Naive thymus-derived CD8-positive, alpha-beta T cell (primary cell): ENCODE measurements around the gene AUTS2. TPM values are rescaled to one million over a fixed set of nuclear protein-coding genes. Genes with fewer than 3 reads are reported as not detected.

Experiments used
- ATAC-seq, 2 donors: fragments of 150-1000 bp; cut with Tn5 transposase in 1 of 2; sonication (Bioruptor Pico), chemical (Tn5 transposase) in 1 of 2; 1 replicate in 1 of 2; 2 replicates in 1 of 2; pipeline ENCODE4 v1.10.0; 2021; ENCODE audit warnings: mild to moderate bottlenecking in 2 of 2, moderate library complexity in 2 of 2
- POLR2A ChIA-PET: fragments of 350-600 bp; sonication (Branson Sonifier 250); formaldehyde crosslinking; loops from one replicate; lab custom pipeline; 2021; ENCODE audit warnings: antibody characterized with exemption; lab: Charles Lee
- DNase-seq, 10 donors: peaks; one replicate each; pipeline versions ENCODE4 v3.0.0 to v3.0.0-alpha.2; 2020 to 2022
- H3K27ac Mint-ChIP-seq, 10 donors: one replicate each; pipeline ENCODE4 v1.8.0; 2020 to 2022; ENCODE audit warnings: mild to moderate bottlenecking in 10 of 10, mixed read lengths in 10 of 10, moderate library complexity in 4 of 10, inconsistent platforms in 1 of 10
- H3K27me3 Mint-ChIP-seq, 5 donors: one replicate each; pipeline ENCODE4 v1.8.0; 2021 to 2022; ENCODE audit warnings: mixed read lengths in 5 of 5
- H3K36me3 Mint-ChIP-seq, 3 donors: one replicate each; pipeline ENCODE4 v1.8.0; 2020 to 2022; ENCODE audit warnings: mixed read lengths in 3 of 3, mild to moderate bottlenecking in 2 of 3, inconsistent platforms in 1 of 3
- H3K4me1 Mint-ChIP-seq, 4 donors: one replicate each; pipeline ENCODE4 v1.8.0; 2021 to 2022; ENCODE audit warnings: mixed read lengths in 4 of 4
- H3K4me3 Mint-ChIP-seq, 10 donors: one replicate each; pipeline ENCODE4 v1.8.0; 2020 to 2022; ENCODE audit warnings: mild to moderate bottlenecking in 10 of 10, mixed read lengths in 10 of 10, moderate library complexity in 6 of 10, inconsistent platforms in 1 of 10
- H3K9me3 Mint-ChIP-seq, 9 donors: one replicate each; pipeline ENCODE4 v1.8.0; 2020 to 2022; ENCODE audit warnings: mixed read lengths in 9 of 9, mild to moderate bottlenecking in 3 of 9, inconsistent platforms in 1 of 9, moderate library complexity in 1 of 9
- polyA plus RNA-seq, 3 donors: library from polyadenylated mRNA; unstranded; fragments of 300-500 nt; fragmentation: Illumina TruSeq; gene quantifications; one replicate each; pipeline ENCODE4 v1.2.3, GENCODE V29; 2021
- total RNA-seq, 8 experiments: library from RNA in 2 of 8; stranded (reverse) in 2 of 8; gene quantifications; one replicate each; pipeline ENCODE4 v1.2.3 and lab custom pipeline; 2021 to 2026

AUTS2 gene
- total and polyA plus RNA-seq, 5 experiments from 2014 or later = 0.36 to 4.6 (median 3.0) TPM

DNA sequence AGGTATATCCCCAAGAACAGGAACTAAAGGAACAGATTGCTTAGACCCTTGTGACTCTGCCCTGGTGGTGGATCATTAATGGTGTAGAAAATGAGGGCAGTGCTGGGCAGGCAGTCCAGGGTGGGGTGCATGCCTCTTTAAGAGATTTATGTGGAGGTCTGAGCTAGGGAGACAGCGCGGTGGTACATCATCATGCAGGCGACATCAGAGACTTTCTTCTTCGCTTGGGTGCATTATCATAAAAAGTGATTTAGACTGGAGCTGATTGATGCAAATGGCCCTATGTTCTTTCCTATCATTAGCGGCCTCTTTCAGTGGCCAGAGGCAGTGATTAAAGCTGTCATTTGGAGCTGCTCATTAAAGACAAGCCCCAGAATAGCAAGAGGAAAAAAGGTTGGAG, 1014.5 kb downstream of the AUTS2 start:
- Mint-ChIP-seq H3K9me3 (peaks cover 0 to 2% (median 0%) of the 10 kb centered on the region in 9 donors), H3K4me1 (peaks cover 0 to 6% (median 0%) of the 10 kb centered on the region in 4 donors), H3K36me3 (no peaks in the 10 kb centered on the region), H3K27ac (no peak overlapping the region), H3K27me3 (peaks cover 0 to 10% (median 0%) of the 10 kb centered on the region in 5 donors), H3K4me3 (no peak overlapping the region)
- ATAC-seq (no peak), DNase-seq (no peak)
- POLR2A ChIA-PET = no interaction called here

DNA sequence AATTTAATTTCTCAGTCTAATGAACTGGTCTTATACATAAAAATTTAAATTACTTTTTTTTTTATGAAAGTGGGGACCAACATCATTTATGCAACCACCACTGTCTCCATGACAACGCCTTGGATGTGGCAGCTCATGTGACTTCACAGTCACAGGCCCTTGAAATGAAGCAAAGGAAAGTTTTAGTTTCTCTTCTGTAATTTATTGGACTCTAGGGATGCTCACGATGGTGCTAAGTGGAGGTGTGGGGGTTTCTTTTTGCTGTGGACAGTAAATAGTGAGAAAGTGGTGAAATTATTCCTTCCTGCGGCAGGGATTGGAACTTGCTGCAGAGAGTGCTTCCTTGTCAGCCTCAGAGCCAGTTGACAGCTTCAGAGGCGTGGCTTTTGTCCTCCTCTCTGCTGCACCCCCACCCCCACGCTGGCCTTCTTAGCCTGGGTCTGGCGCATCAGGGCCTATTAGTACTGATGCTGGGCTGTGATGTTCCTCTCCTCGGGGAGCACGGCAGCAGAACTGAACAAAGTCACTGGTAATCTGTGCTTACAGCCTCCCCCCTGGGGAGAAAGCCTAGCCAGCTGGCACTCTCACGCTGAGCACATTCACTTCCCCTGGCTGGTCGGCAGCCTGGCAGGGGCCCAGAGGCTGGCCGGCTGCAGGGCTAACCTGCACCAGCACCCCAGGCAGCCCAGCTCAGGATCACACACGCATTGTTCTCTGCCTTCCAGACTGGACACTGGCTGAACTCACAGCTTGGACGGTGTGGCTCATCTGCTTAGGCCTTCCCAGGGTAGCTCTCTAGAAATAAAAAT, 1016.2 kb downstream of the AUTS2 start:
- H3K27me3 Mint-ChIP-seq = peaks cover 0 to 10% (median 0%) of the 10 kb centered on the region in 5 donors
- H3K4me1 Mint-ChIP-seq = peaks cover 0 to 6% (median 0%) of the 10 kb centered on the region in 4 donors
- no peak overlapping the region for H3K4me3 Mint-ChIP-seq
- H3K36me3 Mint-ChIP-seq = no peaks in the 10 kb centered on the region
- POLR2A ChIA-PET = no interaction called here
- H3K9me3 Mint-ChIP-seq = peaks cover 0 to 2% (median 0%) of the 10 kb centered on the region in 9 donors
- peak in 1 of 10 donors; percentile 13 for DNase-seq
- no peak for ATAC-seq
- H3K27ac Mint-ChIP-seq = no peak overlapping the region

DNA sequence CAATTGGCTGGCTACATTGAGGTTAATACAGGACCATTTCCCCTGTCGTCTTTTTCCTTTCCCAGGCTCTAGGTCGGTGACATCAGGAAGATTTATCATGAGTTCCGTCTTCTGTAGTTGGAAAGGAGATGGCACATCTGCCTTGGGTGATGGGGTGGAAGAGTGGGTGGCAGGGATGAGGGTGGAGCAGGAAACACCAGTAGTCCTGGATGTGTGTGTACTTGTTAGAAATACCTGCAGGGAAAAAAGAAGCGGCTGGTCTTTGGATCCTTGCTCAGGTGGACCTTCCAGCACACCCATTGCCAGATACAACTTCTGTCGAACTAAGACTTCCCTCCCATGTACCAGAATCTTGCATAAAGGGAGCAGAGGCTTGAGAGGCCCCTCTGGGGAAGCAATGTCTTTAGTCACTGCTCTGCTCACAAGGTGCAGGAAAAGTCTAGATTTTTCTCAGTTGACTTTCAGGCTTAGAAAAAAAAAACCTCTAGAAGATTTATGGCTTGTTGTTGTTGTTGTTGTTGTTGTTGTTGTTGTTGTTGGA, 1016.9 kb downstream of the AUTS2 start:
- H3K36me3 Mint-ChIP-seq = no peaks in the 10 kb centered on the region

DNA sequence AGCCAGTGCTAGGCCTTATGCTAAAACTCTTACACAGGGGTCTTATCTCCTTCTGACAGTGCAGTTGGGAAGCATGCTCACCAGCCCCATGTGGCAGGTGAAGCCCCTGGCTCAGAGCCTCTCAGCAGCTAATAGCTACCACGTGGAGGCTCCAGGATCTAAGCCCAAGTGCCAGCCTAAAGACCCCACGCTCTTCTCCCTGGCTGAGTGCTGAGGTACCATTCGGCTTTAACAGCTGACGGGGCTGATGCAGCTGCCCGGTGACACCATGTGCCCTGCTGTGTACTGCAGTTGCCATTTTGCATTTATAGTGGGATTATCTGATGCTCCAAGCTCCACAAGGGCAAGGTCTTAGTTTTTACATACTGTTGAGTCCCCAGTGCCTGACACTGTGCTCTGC, 1017.9 kb downstream of the AUTS2 start:
- Mint-ChIP-seq H3K27ac (no peak overlapping the region), H3K27me3 (peaks cover 0 to 6% (median 0%) of the 10 kb centered on the region in 5 donors), H3K36me3 (no peaks in the 10 kb centered on the region), H3K4me1 (peaks cover 0 to 6% (median 0%) of the 10 kb centered on the region in 4 donors), H3K4me3 (no peak overlapping the region), H3K9me3 (peaks cover 0 to 2% (median 0%) of the 10 kb centered on the region in 9 donors)
- POLR2A ChIA-PET = no interaction called here
- DNase-seq (no peak), ATAC-seq (no peak)

More for the DNA sequence above, 1016.9 kb downstream of the AUTS2 start:
- POLR2A ChIA-PET = no interaction called here
- no peak overlapping the region for H3K4me3 Mint-ChIP-seq
- peaks cover 0 to 10% (median 0%) of the 10 kb centered on the region in 5 donors for H3K27me3 Mint-ChIP-seq
- no peak for ATAC-seq
- H3K9me3 Mint-ChIP-seq = peaks cover 0 to 2% (median 0%) of the 10 kb centered on the region in 9 donors
- peaks cover 0 to 6% (median 0%) of the 10 kb centered on the region in 4 donors for H3K4me1 Mint-ChIP-seq
- DNase-seq = no peak
- no peak overlapping the region for H3K27ac Mint-ChIP-seq

DNA sequence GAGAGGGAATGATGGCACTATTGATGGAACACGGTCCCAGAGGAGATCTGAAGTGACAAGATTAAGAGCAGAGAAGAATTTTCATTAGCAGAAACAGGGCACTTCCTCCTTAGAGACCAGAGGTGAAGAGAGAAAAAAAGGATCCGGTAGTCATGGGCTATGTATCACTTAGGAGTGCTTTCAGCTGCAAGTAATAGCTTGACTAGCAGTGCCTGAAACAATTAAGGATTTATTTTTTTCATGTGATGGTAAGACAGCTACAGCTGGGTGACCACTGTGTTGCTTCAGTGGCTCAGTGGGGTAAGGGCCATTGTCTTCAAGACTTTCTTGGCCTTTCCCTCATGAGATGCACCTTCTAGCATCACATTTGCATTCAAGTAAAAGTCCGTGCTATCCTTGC, 1018.5 kb downstream of the AUTS2 start:
- Mint-ChIP-seq H3K27me3 (peaks cover 0 to 6% (median 0%) of the 10 kb centered on the region in 5 donors), H3K4me1 (peaks cover 0 to 6% (median 0%) of the 10 kb centered on the region in 4 donors), H3K9me3 (peaks cover 0 to 2% (median 0%) of the 10 kb centered on the region in 9 donors), H3K4me3 (no peak overlapping the region), H3K27ac (no peak overlapping the region), H3K36me3 (no peaks in the 10 kb centered on the region)
- DNase-seq (no peak), ATAC-seq (no peak)
- POLR2A ChIA-PET = no interaction called here

DNA sequence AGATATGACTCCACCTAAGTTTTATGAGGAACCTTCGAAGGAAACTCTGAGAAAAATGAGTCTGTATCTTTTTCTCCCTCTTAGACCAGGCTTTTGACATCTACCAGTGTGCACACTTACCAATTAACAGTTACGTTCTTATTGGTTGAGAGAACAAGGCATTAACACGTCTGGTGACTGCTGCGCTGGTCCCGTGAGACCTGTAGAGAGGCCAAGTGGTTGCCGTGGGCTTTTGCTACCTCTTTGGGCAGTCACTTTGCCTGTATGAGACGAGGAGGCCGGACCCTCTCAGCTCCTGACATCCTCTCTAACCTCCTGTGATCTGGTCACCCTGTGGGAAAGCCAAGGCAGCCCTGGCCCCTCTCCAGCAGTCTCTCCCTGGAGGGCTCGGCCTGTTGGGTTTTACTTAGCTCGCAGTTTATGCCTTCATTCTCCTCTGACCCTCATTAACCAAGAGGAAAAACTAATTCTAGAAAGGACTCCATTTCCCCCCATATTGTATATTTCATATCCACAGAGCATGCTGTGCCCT, 1019.8 kb downstream of the AUTS2 start:
- Mint-ChIP-seq H3K4me1 (peaks cover 0 to 6% (median 1%) of the 10 kb centered on the region in 4 donors), H3K36me3 (no peaks in the 10 kb centered on the region), H3K27ac (no peak overlapping the region), H3K9me3 (peaks cover 0 to 2% (median 0%) of the 10 kb centered on the region in 9 donors), H3K4me3 (no peak overlapping the region), H3K27me3 (peaks cover 0 to 6% (median 0%) of the 10 kb centered on the region in 5 donors)
- no peak for DNase-seq
- POLR2A ChIA-PET = interaction anchor here (0.6 kb wide), 1 partner anchor 23 kb away, joined by 3 read pairs; no protein-coding TSS in a partner anchor
- ATAC-seq = no peak

DNA sequence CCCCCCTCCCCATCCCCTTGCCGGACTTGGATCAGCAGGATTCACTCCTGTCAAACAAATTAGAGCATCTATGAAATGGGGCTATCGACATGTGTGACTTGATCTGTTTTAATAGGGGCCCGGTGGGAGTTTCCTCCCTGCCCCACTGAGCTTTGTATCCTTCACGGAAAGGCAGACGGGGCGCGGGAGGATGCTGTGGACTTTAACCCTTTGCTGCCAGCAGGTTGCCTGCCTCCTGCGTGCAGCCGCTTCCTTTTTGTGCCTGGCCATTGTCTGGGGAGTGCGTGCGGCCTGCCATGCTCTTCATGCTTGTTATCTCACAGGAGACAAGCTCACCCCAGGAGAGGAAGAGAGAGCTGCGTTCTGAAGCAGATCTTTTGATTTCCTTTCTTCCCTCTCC, 1020.9 kb downstream of the AUTS2 start:
- Mint-ChIP-seq H3K36me3 (no peaks in the 10 kb centered on the region), H3K27ac (no peak overlapping the region), H3K4me3 (no peak overlapping the region), H3K9me3 (no peaks in the 10 kb centered on the region), H3K27me3 (peaks cover 0 to 3% (median 0%) of the 10 kb centered on the region in 5 donors), H3K4me1 (peaks cover 0 to 6% (median 1%) of the 10 kb centered on the region in 4 donors)
- DNase-seq (no peak), ATAC-seq (no peak)
- POLR2A ChIA-PET = no interaction called here

DNA sequence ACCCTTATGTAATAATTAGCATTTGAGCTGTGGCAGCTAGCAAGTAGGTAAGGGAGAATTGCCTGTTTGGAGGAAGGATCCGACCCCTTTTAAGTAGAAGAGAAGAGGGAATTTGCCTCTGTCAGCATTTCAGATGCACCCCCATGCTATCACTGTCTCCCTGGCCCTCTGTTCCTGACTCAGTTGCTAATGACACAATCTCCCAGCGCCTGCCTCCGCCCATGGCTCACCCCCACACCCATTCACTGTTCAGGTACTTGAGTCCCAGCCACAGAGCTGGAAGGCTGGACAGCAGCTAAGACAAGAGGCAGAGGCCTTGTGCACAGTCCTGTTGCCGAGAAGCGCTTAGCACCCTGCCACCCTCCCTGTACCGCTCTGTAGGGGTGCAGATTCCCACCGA, 1021.4 kb downstream of the AUTS2 start:
- Mint-ChIP-seq H3K27me3 (peaks cover 0 to 3% (median 0%) of the 10 kb centered on the region in 5 donors), H3K9me3 (no peaks in the 10 kb centered on the region), H3K4me3 (no peak overlapping the region), H3K4me1 (peaks cover 0 to 2% (median under 1%) of the 10 kb centered on the region in 4 donors), H3K27ac (peak overlapping the region in 1 of 10 donors; percentile 37), H3K36me3 (no peaks in the 10 kb centered on the region)
- POLR2A ChIA-PET = no interaction called here
- ATAC-seq (no peak), DNase-seq (no peak)

DNA sequence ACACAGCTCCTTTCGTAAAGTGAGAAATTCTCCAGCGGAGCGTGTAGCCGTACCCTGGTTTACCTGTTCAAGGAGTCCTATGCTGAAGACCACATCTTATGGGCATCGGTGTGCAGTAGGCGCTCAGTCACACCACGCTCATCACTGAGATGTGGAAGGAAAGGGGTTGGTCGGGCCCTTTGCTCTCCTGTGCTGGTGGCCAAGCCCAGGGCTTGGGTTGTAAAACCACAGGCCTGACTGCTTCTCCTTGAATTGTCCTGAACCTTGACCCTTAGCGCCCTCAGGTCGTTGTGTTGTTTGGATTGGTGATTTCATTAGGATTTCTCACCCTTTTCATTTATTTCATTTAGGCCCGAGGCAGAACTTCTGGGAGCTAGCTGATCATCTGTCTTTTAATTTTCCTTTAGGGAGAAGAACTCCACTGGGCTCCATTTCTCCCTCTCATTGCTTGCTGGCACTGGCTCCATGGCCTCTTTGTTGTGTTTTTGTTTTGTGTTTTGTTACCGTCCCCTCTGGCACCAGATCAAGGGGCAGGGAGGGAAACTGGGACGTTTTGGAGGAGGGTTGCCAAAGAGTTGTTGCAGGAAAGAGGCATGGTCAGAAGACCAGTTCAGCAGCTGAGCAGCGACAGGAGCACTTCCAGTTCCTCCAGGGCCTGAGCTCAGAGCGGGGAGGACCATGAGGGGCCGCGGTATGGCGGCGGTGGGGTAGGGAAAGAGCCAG, 1022.2 kb downstream of the AUTS2 start:
- DNase-seq (no peak), ATAC-seq (no peak)
- no peak overlapping the region for H3K4me3 Mint-ChIP-seq
- H3K9me3 Mint-ChIP-seq = no peaks in the 10 kb centered on the region
- no peaks in the 10 kb centered on the region for H3K36me3 Mint-ChIP-seq
- peaks cover 0 to 7% (median 0%) of the 10 kb centered on the region in 5 donors for H3K27me3 Mint-ChIP-seq
- H3K27ac Mint-ChIP-seq = peak overlapping the region in 2 of 10 donors; percentile 53 to 75
- peaks cover 0 to 2% (median 0%) of the 10 kb centered on the region in 4 donors for H3K4me1 Mint-ChIP-seq
- POLR2A ChIA-PET = no interaction called here

DNA sequence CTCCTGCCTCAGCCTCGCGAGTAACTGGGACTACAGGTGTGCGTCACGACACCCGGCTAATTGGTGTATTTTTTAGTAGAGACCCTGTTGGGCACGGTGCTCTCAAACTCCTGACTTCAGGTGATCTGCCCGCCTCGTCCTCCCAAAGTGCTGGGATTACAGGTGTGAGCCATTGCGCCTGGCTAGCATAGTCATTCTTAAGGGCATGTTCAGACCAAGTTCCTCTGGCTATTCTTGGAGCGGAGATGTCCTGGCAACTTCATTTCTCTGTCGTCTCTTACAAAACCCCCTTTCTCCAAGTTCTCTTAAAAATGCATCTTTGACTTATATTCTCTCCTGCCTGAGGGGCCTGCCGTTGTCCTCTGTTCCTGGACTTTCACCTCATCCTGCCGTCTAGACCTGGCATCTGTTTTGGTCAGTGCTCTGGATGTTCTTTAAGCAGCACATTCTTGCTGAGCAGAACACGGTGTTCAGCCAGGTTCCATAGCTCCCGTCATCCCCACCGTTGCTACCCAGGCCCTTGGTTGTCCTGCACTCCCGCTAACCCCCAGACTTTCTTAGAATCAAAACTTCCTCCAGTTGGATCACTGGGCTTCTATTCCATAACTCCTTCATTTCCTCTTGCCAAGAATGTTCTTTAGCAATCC, 1023.8 kb downstream of the AUTS2 start:
- Mint-ChIP-seq H3K36me3 (no peaks in the 10 kb centered on the region), H3K27me3 (peaks cover 0 to 5% (median 0%) of the 10 kb centered on the region in 5 donors), H3K4me3 (no peak overlapping the region), H3K4me1 (peaks cover 0 to 2% (median 0%) of the 10 kb centered on the region in 4 donors), H3K27ac (no peak overlapping the region), H3K9me3 (peaks cover 0 to 8% (median 0%) of the 10 kb centered on the region in 9 donors)
- DNase-seq = no peak
- ATAC-seq = no peak
- POLR2A ChIA-PET = no interaction called here

DNA sequence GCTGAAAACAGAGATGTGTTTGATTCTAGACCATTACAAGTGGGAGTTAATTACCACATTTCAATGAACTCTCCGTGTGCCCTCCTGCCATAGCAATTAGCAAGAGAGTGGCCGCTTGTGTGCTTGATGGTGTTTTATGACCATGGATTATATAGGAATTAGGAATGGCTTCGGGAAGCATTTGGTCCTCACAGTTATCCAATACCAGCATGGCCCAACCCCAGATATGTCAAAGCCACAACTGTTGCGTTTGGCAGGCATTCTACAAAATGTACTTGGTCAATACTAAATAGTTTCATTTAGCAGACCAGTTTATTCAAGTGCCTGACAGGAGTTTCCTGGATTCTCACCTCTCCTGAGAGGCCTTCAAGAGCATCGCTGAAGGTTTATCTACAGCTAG, 1024.7 kb downstream of the AUTS2 start:
- DNase-seq = no peak
- Mint-ChIP-seq H3K27ac (no peak overlapping the region), H3K27me3 (peaks cover 0 to 6% (median 0%) of the 10 kb centered on the region in 5 donors), H3K4me3 (no peak overlapping the region), H3K36me3 (no peaks in the 10 kb centered on the region), H3K9me3 (peaks cover 0 to 12% (median 0%) of the 10 kb centered on the region in 9 donors), H3K4me1 (peaks cover 0 to 2% (median 0%) of the 10 kb centered on the region in 4 donors)
- no peak for ATAC-seq
- POLR2A ChIA-PET = no interaction called here

DNA sequence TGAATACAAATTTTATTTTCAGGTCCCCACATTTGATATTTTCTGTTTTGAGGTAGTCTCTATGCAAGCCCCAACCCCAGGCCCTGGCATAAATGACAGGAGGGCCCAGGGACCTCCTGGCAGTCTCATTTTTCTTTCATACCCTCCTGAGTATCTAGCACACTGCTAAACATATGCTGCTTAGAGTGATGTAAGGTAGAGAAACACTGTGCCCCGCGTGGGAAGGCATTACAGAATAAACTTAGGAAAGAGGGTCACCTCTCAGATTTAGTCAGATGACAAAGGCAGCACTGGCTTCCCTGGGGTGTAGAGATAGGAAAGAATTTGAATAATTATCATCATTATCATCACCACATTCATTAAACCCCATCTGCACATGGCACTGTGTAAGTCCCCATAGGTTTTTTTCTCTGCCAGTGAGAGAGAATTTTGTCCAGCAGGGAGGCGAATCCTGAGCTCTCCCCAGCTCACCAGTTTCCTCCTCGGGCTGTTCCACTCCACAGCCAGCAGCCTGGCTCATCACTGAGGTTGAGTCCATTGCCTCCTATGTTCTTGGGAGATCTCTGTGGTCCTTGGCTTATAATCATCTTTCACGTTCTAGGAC, 1026.3 kb downstream of the AUTS2 start:
- ATAC-seq (no peak), DNase-seq (no peak)
- H3K4me3 Mint-ChIP-seq = no peak overlapping the region
- peak overlapping the region in 1 of 10 donors; percentile 36 for H3K27ac Mint-ChIP-seq
- H3K9me3 Mint-ChIP-seq = peaks cover 0 to 12% (median 0%) of the 10 kb centered on the region in 9 donors
- POLR2A ChIA-PET = no interaction called here
- peaks cover 0 to 10% (median 0%) of the 10 kb centered on the region in 5 donors for H3K27me3 Mint-ChIP-seq
- no peaks in the 10 kb centered on the region for H3K36me3 Mint-ChIP-seq
- peaks cover 0 to 2% (median 0%) of the 10 kb centered on the region in 4 donors for H3K4me1 Mint-ChIP-seq
